ENCODE results near the gene CMTM2.
A peak's percentile ranks its signal among the peaks of the same experiment; 100 is the strongest.

The CMTM2 gene

GRCh38 chr16:66598111-66598510 is 18.8 kb downstream of the CMTM2 start:
- DNase-seq (ENCODE audit: low spot score in 2 of 2) = no peak
- no peak overlapping the region for H3K4me3 ChIP-seq
- in situ Hi-C loops (cut with MboI; ENCODE audit: low sequenced_read_pairs) = no loop called here
- H3K36me3 ChIP-seq (replicated peaks) = no peaks in the 10 kb centered on the region
- no peaks in the 10 kb centered on the region for H3K4me1 ChIP-seq
- no peaks in the 10 kb centered on the region for H3K9me3 ChIP-seq
- H3K27me3 ChIP-seq (ENCODE audit: low read depth) = no peaks in the 10 kb centered on the region

- no peak overlapping the region for H3K4me3 ChIP-seq
- no peaks in the 10 kb centered on the region for H3K36me3 ChIP-seq (replicated peaks)
- H3K27me3 ChIP-seq (ENCODE audit: low read depth) = no peaks in the 10 kb centered on the region
- in situ Hi-C loops (cut with MboI; ENCODE audit: low sequenced_read_pairs) = loop anchor here (5.0 kb wide), 1 partner anchor 192 kb away; no protein-coding TSS in a partner anchor
- DNase-seq (ENCODE audit: low spot score in 2 of 2) = no peak
- no peaks in the 10 kb centered on the region for H3K9me3 ChIP-seq
- H3K4me1 ChIP-seq = peaks cover 5% of the 10 kb centered on the region
Measured at GRCh38 chr16:66599726-66600125, 20.5 kb downstream of the CMTM2 start.

DNA sequence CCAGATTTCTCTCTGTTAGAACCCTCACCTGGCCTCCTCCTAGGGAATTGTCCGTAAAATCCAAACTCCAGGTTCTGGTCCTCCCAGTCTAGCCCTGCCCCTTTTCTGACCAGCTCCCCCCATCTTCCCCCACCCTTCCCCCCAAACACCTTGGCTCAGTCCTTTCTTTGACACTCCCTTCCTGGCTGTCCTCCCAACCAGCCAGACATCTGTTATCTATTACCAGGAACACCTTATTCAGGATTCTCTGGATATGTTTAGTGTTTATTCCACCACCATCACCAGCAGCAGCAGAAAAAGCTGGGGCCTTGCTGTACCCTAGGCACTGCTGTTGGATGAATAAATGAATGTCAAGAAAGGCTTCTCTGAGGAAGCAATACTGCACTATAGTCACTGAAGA is 21.2 kb downstream of the CMTM2 start:
- Histone ChIP-seq H3K27me3 (ENCODE audit: low read depth) (no peaks in the 10 kb centered on the region), H3K4me1 (peaks cover 5% of the 10 kb centered on the region), H3K9me3 (no peaks in the 10 kb centered on the region), H3K4me3 (no peak overlapping the region), H3K36me3 (replicated peaks) (no peaks in the 10 kb centered on the region; the same call in 1 of the 2 replicates)
- in situ Hi-C loops (cut with MboI; ENCODE audit: low sequenced_read_pairs) = loop anchor here (5.0 kb wide), 1 partner anchor 193 kb away; no protein-coding TSS in a partner anchor
- no peak for DNase-seq (ENCODE audit: low spot score in 2 of 2)

GRCh38 chr16:66601471-66601870 is 22.2 kb downstream of the CMTM2 start:
- peaks cover 13% of the 10 kb centered on the region for H3K4me1 ChIP-seq
- DNase-seq (ENCODE audit: low spot score in 2 of 2) = no peak
- H3K36me3 ChIP-seq (replicated peaks) = no peaks in the 10 kb centered on the region; the same call in none of the 2 replicates
- H3K9me3 ChIP-seq = no peaks in the 10 kb centered on the region
- in situ Hi-C loops (cut with MboI; ENCODE audit: low sequenced_read_pairs) = loop anchor here (5.0 kb wide), 1 partner anchor 194 kb away; no protein-coding TSS in a partner anchor
- no peaks in the 10 kb centered on the region for H3K27me3 ChIP-seq (ENCODE audit: low read depth)
- H3K4me3 ChIP-seq = no peak overlapping the region

- DNase-seq (ENCODE audit: low spot score in 2 of 2) = peak; percentile 74 to 90
- in situ Hi-C loops (cut with MboI; ENCODE audit: low sequenced_read_pairs) = loop anchor here (5.0 kb wide), 1 partner anchor 196 kb away; no protein-coding TSS in a partner anchor
- Histone ChIP-seq H3K4me1 (peaks cover 15% of the 10 kb centered on the region), H3K27me3 (ENCODE audit: low read depth) (no peaks in the 10 kb centered on the region), H3K4me3 (peak overlapping the region; percentile 83), H3K36me3 (replicated peaks) (peaks cover 14% of the 10 kb centered on the region), H3K9me3 (no peaks in the 10 kb centered on the region)
Measured at GRCh38 chr16:66603537-66604375, 24.5 kb downstream of the CMTM2 start.

- peaks cover 22% of the 10 kb centered on the region for H3K36me3 ChIP-seq (replicated peaks)
- in situ Hi-C loops (cut with MboI; ENCODE audit: low sequenced_read_pairs) = loop anchor here (5.0 kb wide), 1 partner anchor 197 kb away; no protein-coding TSS in a partner anchor
- DNase-seq (ENCODE audit: low spot score in 2 of 2) = peak; percentile 76 to 89
- no peaks in the 10 kb centered on the region for H3K27me3 ChIP-seq (ENCODE audit: low read depth)
- no peaks in the 10 kb centered on the region for H3K9me3 ChIP-seq
- peak within 1 kb of the TSS; percentile 83 for H3K4me3 ChIP-seq
- peaks cover 17% of the 10 kb centered on the region for H3K4me1 ChIP-seq
Measured at GRCh38 chr16:66604376-66605176, 25.3 kb downstream of the CMTM2 start, which contains the start of gene CMTM3. TSS of gene CMTM3 (plus strand) at chr16:66604704. CDS start at chr16:66604806, 102 bp downstream.

DNA sequence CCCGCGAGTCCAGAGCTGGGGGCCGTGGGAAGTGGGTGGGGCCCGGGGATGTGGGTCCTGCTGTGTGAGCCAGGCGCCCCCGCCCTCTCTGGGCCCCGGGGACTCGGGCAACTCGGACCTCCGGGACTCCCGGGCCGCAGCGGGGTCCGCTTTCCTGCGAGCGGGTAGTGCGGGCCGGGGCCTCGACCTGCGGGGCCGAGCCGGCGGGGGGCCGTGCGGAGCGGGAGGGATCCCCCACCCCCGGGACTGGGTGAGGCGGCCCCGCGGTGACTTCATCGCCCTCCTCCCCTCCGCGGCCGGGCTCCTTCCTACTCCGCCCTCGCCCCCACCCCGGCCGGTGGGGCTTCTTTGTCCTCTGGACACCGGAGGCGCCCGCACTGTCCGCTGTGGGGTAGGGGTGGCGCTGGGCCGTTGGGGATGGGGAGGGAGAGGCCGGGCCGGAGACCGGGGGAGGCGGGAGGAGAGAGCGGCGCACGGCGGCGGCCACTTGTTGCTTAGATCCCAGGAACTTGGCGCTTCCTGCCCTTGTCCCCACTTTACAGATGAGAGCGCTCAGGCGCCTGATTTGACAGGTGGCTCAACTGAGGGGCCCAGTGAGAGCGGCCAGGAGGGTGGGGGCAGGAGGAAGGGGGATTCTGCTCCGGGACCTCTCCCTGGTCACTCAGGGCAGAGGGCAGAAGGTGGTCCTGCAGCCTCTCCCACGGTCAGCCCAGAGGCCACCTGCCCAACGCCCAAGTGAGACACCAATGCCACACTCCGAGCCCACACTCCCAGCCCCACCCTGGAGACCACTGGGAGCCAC is 26.1 kb downstream of the CMTM2 start:
- H3K4me3 ChIP-seq = peak overlapping the region; percentile 83
- peaks cover 30% of the 10 kb centered on the region for H3K36me3 ChIP-seq (replicated peaks)
- peak; percentile 25 to 63 for DNase-seq (ENCODE audit: low spot score in 2 of 2)
- H3K9me3 ChIP-seq = no peaks in the 10 kb centered on the region
- peaks cover 17% of the 10 kb centered on the region for H3K4me1 ChIP-seq
- no peaks in the 10 kb centered on the region for H3K27me3 ChIP-seq (ENCODE audit: low read depth)
- in situ Hi-C loops (cut with MboI; ENCODE audit: low sequenced_read_pairs) = no loop called here

GRCh38 chr16:66605979-66606751 is 26.9 kb downstream of the CMTM2 start:
- in situ Hi-C loops (cut with MboI; ENCODE audit: low sequenced_read_pairs) = no loop called here
- H3K4me1 ChIP-seq = peaks cover 17% of the 10 kb centered on the region
- H3K9me3 ChIP-seq = no peaks in the 10 kb centered on the region
- peak overlapping the region; percentile 83 for H3K4me3 ChIP-seq
- DNase-seq (ENCODE audit: low spot score in 2 of 2) = no peak
- H3K27me3 ChIP-seq (ENCODE audit: low read depth) = no peaks in the 10 kb centered on the region
- H3K36me3 ChIP-seq (replicated peaks) = peaks cover 38% of the 10 kb centered on the region

GRCh38 chr16:66608241-66609138 is 29.2 kb downstream of the CMTM2 start:
- Histone ChIP-seq H3K36me3 (replicated peaks) (peaks cover 61% of the 10 kb centered on the region), H3K27me3 (ENCODE audit: low read depth) (no peaks in the 10 kb centered on the region)
- in situ Hi-C loops (cut with MboI; ENCODE audit: low sequenced_read_pairs) = no loop called here

GRCh38 chr16:66609139-66609510 is 29.9 kb downstream of the CMTM2 start:
- Histone ChIP-seq H3K4me1 (peaks cover 12% of the 10 kb centered on the region), H3K27me3 (ENCODE audit: low read depth) (no peaks in the 10 kb centered on the region), H3K9me3 (no peaks in the 10 kb centered on the region), H3K4me3 (no peak overlapping the region), H3K36me3 (replicated peaks) (peaks cover 66% of the 10 kb centered on the region)
- in situ Hi-C loops (cut with MboI; ENCODE audit: low sequenced_read_pairs) = no loop called here
- DNase-seq (ENCODE audit: low spot score in 2 of 2) = no peak

More at GRCh38 chr16:66608241-66609138, 29.2 kb downstream of the CMTM2 start:
- no peaks in the 10 kb centered on the region for H3K9me3 ChIP-seq
- H3K4me3 ChIP-seq = no peak overlapping the region
- peaks cover 16% of the 10 kb centered on the region for H3K4me1 ChIP-seq
- peak; percentile 83 to 94 for DNase-seq (ENCODE audit: low spot score in 2 of 2)

DNA sequence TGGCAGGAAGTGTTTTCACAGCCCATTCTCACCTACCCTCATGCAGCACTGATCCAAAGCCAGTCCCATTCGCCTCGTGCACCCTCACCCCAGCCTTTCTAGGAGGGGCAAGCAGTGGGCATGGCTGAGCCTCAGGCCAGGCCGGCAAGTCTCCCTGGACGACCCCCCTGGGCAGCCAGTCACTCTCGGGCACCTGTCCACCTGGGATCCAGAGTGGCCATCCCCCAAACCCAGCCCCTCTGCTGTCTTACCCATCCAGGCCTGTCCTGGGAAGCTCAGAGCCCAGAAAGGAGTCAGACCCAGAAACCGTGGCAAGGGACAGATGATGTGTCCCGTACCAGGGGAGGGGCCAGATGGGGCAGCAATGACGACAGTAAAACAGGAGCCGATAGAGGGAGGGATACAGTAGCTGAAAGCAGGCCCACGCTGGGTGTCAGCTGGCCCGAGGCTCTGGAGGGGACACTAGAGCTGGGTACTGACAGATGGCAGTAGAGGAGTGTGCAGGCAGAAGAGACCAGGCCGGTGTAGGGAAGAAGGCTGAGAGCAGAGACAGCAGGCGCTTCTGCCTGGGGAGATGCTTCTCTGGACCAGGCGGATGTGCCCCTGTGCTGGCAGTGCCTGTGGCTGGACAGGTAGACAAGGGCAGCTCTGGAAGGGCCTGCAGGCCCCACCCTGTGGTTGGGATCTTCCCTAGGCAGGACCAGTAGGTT is 31.0 kb downstream of the CMTM2 start:
- Histone ChIP-seq H3K27me3 (ENCODE audit: low read depth) (no peaks in the 10 kb centered on the region), H3K9me3 (no peaks in the 10 kb centered on the region), H3K36me3 (replicated peaks) (peaks cover 77% of the 10 kb centered on the region), H3K4me3 (no peak overlapping the region), H3K4me1 (peaks cover 12% of the 10 kb centered on the region)
- DNase-seq (ENCODE audit: low spot score in 2 of 2) = no peak
- in situ Hi-C loops (cut with MboI; ENCODE audit: low sequenced_read_pairs) = no loop called here

Measured in HAP-1 (cell line).